ENCODE data around the gene GLT8D1.
"Not testable (repeated sequence)": the region's sequence is repeated elsewhere in the genome, so short reads cannot be mapped to it uniquely, and the experiment has no call there.

GLT8D1 gene

GRCh38 chr3:52705688-52706686 lies at the start of gene GLT8D1, which contains the start of gene SPCS1:
TSS of gene GLT8D1 (minus strand) at chr3:52705791. CDS start at chr3:52700460, 5,331 bp downstream.
TSS of gene SPCS1 (plus strand) at chr3:52706106. CDS start at chr3:52706247, 141 bp downstream.
- peak; percentile 89 for DNase-seq (ENCODE audit: low spot score)

DNA sequence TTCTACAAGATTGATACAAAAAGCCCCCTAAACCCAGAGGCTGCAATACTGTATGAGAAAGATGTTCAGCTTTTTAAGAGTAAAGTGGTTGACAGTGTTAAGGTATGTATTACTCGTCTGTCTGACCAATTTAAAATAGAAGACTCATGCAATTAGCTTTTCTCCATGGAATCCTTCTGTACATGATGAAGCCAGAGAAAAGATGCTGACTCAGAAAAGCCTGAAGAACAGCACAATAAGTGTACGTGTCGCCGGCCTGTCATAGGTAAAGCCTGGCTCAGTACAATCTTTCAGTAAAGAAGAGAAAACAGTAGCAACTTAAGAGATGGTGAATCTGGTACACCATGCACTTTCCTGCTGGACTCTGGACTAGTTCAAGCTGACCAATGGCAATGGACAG lies 48.8 kb upstream of the GLT8D1 start:
- no peak for DNase-seq (ENCODE audit: low spot score)

- no peak for DNase-seq (ENCODE audit: low spot score)
These were observed 46.6 kb upstream of the GLT8D1 start for GRCh38 chr3:52752045-52752660.

GRCh38 chr3:52743721-52744120 lies 38.1 kb upstream of the GLT8D1 start:
- no peak for DNase-seq (ENCODE audit: low spot score)

GRCh38 chr3:52743152-52743551 lies 37.6 kb upstream of the GLT8D1 start:
- no peak for DNase-seq (ENCODE audit: low spot score)

DNA sequence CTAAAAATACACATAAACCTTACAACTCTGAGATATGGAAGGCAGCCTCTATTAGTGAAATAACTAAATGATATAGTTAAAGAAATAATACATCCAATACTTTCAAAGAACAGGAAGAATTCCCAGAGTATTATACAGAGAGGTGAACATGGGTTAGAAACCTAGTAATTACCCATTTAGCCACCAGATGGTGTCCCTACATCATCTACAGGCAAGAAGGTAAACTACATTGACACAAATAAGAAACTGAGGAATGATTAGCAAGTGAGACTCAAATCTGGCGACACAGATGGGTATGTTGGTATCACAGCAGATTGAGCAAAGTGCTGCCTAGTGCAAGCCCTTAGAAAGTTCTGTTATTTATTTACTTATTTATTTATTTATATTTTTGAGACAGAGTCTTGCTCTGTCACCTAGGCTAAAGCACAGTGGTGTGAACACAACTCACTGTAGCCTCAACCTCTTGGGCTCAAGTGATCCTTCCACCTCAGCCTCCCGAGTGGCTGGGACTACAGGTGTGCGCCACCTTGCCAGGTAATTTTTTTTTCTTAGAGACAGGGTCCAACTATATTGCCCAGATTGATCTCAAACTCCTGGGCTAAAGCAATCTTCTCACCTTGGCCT lies 36.9 kb upstream of the GLT8D1 start:
- DNase-seq (ENCODE audit: low spot score): peak; percentile 50

DNA sequence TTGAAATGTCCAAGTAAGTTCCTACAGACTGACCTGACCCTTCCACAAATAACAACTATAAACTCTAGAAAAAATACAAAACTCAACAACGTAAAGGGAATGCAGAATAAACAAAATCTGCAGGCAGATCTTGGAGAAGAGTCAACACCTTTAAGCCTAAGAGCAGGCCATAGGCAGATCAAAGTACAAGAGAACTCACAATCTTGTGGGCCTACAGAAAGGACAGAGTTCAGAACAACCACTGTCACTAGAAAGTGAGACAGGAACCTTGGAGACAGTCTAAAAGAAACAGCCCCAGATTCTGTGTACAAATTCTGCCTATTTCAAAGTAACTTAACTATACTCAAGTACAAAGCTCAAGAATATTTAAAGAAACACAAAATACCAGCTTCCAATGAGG lies 34.1 kb upstream of the GLT8D1 start:
- no peak for DNase-seq (ENCODE audit: low spot score)

- DNase-seq (ENCODE audit: low spot score): no peak
These were observed 27.8 kb upstream of the GLT8D1 start for GRCh38 chr3:52733256-52733891.

GRCh38 chr3:52731590-52731989 lies 26.0 kb upstream of the GLT8D1 start:
- DNase-seq (ENCODE audit: low spot score): no peak

DNA sequence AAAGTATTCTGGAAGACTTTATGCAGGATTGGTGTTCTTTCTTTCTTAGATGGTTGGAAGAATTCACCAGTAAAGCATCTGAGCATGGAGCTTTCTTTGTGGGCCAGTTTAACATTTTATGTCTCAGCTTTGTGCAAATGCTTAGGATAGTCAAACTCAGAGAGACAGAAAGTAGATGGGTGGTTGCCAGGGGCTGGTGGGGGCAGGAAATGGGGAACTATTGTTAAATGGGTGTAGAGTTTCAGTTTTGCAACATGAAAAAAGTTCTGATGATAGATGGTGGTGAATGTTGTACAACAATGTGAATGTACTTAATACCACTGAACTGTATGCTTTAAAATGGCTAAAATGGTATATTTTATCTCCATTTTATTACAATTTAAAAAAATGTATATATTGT lies 25.1 kb upstream of the GLT8D1 start:
- DNase-seq (ENCODE audit: low spot score): no peak

- not testable (repeated sequence) for DNase-seq (ENCODE audit: low spot score)
These were observed 23.2 kb upstream of the GLT8D1 start for GRCh38 chr3:52728753-52729152.

DNA sequence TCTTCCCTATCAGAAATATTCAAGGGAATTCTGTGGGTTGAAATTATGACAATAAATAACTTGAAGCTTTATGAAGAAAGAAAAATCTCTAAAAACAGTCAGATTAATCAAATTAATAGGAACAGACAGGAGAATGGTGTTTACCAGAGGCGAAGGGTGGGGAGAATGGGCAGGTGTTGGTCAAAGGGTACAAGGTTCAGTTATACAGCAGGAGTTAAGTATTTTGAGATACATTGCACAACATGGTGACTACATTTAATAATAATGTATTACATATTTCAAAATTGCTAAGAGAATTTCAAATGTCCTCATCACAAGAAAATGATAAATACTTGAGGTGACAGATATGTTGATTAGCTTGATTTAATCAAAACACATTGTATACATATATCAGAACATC lies 18.9 kb upstream of the GLT8D1 start:
- no peak for DNase-seq (ENCODE audit: low spot score)

DNA sequence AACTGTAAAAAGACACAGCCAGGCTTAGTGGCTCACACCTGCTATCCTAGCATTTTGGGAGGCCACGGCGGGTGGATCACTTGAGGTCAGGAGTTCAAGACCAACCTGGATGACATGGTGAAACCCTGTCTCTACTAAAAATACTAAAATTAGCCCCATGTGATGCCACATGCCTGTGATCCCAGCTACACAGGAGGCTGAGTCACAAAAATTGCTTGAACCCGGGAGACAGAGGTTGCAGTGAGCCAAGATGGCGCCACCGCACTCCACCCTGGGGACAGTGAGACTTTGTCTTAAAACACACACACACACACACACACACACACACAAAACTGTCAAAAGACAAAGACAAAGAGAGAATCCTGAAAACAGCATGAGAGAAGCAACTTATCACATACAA lies 18.3 kb upstream of the GLT8D1 start:
- DNase-seq (ENCODE audit: low spot score): no peak

DNA sequence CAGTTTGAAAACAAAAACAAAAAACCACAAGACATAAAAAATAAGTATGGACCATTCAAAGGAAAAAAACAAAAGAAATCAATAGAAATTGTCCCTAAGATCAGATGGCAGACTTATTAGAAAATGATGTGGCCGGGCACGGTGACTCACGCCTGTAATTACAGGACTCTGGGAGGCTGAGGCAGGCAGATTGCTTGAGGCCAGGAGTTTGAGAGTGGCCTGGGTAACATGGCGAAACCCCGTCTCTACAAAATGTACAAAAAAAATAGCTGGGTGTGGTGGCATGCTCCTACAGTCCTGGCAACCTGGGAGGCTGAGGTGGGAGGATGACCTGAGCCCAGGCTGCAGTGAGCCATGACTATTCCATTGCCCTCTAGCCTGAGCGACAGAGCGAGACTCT lies 16.9 kb upstream of the GLT8D1 start:
- no peak for DNase-seq (ENCODE audit: low spot score)

DNA sequence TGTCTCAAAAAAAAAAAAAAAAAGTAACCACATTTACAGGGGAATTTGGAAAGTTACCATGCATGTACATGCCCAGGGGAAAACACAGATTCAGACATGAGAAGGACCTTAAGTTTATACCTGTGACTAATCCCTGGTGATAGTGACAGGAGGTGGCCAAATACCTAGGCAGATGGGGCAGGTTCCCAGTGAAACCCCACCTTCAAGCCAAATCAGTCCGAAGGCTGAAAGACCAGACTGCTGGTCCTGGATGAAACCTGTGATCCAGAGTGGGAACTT lies 16.1 kb upstream of the GLT8D1 start:
- DNase-seq (ENCODE audit: low spot score): no peak

DNA sequence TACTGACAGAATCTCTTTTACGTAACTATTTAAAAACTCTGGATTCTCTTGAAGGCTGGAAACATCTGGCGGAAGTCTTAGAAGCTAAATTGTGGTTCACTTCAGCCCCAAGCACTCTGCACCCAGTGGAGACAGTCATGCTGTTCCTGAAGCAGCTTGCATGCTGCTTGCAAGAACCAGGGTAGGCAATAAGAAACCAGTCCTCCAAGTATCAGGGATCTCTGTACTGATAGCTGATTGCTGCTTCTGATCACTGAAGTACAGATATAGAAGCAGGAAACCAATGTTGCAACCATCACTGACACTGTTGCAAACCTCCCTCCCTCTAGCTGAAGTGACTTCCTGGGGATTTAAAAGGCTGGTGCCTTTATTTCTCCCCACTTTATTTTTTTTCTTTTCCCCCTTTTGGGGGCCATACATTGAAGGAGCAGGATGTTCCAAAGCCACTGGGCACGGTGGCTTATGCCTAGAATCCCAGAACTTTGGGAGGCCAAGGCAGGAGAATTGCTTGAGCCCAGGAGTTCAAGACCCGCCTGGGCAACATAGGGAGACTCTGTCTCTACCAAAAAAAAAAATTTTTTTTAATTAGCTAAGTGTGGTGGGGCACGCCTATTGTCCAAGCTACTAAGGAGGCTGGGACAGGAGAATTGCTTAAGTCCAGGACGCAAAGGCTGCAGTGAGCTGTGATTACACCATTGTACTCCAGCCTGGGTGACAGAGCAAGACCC lies 15.6 kb upstream of the GLT8D1 start:
- no peak for DNase-seq (ENCODE audit: low spot score)

- no peak for DNase-seq (ENCODE audit: low spot score)
These were observed 14.0 kb upstream of the GLT8D1 start for GRCh38 chr3:52719618-52720017.

- no peak for DNase-seq (ENCODE audit: low spot score)
These were observed 10.2 kb upstream of the GLT8D1 start for GRCh38 chr3:52715714-52716305.

DNA sequence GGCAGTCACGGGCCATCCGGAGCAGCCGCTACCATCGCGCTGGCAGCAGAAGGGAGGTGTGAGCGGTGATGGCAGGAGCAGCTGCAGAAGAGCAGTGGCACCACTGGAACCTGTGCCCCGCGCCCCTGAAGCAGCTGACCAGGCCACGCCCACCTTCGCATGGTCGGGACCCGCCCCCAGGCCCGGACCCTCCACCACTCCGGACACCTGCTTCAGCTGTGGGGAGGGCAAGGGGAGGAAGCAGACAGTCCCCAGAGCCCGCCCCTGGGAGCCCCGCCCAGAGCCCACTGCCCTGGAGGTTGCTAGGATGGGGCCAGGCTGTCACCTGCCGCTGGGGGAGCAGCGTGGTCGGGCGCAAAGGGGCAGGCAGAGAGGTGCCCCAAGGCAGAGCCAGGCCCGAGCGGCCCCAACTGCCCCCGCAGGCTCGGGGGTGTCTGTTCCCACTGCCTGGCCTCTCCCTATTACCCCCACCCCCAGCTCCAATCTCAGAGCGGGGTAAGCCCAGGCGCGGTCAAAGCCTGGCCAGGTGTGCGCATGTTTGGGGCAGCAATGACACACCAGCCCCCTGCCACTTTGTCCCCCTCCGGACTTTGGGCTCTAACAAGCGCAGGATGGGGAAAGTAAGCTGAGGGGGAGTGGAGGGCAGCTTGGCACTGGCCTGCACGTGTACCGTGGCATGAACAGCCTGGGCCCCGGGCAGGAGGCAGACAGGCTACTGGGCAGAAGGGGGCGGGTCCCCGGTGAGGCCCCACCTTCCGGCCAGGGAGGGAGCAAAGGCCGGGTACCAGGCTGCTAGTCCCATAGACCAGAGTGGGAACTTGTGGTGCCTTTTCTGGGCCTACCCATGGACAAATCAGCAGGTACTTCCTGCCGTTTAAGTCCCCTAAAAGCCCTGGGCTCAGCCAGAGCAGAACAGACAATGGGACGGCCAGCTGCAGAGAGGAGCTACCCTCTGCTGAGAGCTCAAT lies 9.0 kb upstream of the GLT8D1 start:
- DNase-seq (ENCODE audit: low spot score): no peak
